ENCODE measurements around the gene MMP13. TPM values are rescaled to one million over a fixed set of nuclear protein-coding genes. Genes with fewer than 3 reads are reported as not detected.

Gene MMP13
- total RNA-seq, 1 donor from 2014 or later: 6.5 TPM

GRCh38 chr11:102929972-102930371, 25.6 kb downstream of the MMP13 start:
- Mint-ChIP-seq H3K27ac (ENCODE audit: unreplicated experiment) (no peak overlapping the region), H3K27me3 (ENCODE audit: low read depth) (peaks cover 8% of the 10 kb centered on the region), H3K4me3 (ENCODE audit: unreplicated experiment) (no peak overlapping the region), H3K4me1 (ENCODE audit: low read depth) (peaks cover 4% of the 10 kb centered on the region), H3K9me3 (ENCODE audit: low read depth) (no peaks in the 10 kb centered on the region), H3K36me3 (ENCODE audit: low read depth) (no peaks in the 10 kb centered on the region)
- no peak for DNase-seq (ENCODE audit: low spot score)
- no peak for TF ChIP-seq CTCF (IDR thresholded peaks at IDR 0.05)

GRCh38 chr11:102929166-102929565, 26.4 kb downstream of the MMP13 start:
- Mint-ChIP-seq H3K4me3 (ENCODE audit: unreplicated experiment) (no peak overlapping the region), H3K27me3 (ENCODE audit: low read depth) (peaks cover 8% of the 10 kb centered on the region), H3K36me3 (ENCODE audit: low read depth) (no peaks in the 10 kb centered on the region), H3K9me3 (ENCODE audit: low read depth) (no peaks in the 10 kb centered on the region), H3K27ac (ENCODE audit: unreplicated experiment) (no peak overlapping the region), H3K4me1 (ENCODE audit: low read depth) (peaks cover 12% of the 10 kb centered on the region)
- TF ChIP-seq CTCF (IDR thresholded peaks at IDR 0.05): no peak
- DNase-seq (ENCODE audit: low spot score): no peak

- no peak for DNase-seq (ENCODE audit: low spot score)
- Mint-ChIP-seq H3K27me3 (ENCODE audit: low read depth) (peaks cover 8% of the 10 kb centered on the region), H3K4me1 (ENCODE audit: low read depth) (peaks cover 14% of the 10 kb centered on the region), H3K36me3 (ENCODE audit: low read depth) (no peaks in the 10 kb centered on the region), H3K9me3 (ENCODE audit: low read depth) (no peaks in the 10 kb centered on the region), H3K27ac (ENCODE audit: unreplicated experiment) (no peak overlapping the region), H3K4me3 (ENCODE audit: unreplicated experiment) (no peak overlapping the region)
- TF ChIP-seq CTCF (IDR thresholded peaks at IDR 0.05): no peak
Measured at GRCh38 chr11:102928247-102928646, 27.3 kb downstream of the MMP13 start.

- Mint-ChIP-seq H3K4me3 (ENCODE audit: unreplicated experiment) (no peak overlapping the region), H3K36me3 (ENCODE audit: low read depth) (no peaks in the 10 kb centered on the region), H3K9me3 (ENCODE audit: low read depth) (no peaks in the 10 kb centered on the region), H3K27ac (ENCODE audit: unreplicated experiment) (no peak overlapping the region), H3K27me3 (ENCODE audit: low read depth) (peaks cover 8% of the 10 kb centered on the region), H3K4me1 (ENCODE audit: low read depth) (peaks cover 14% of the 10 kb centered on the region)
- DNase-seq (ENCODE audit: low spot score): no peak
- TF ChIP-seq CTCF (IDR thresholded peaks at IDR 0.05): no peak
Measured at GRCh38 chr11:102927624-102927990, 27.9 kb downstream of the MMP13 start.

GRCh38 chr11:102926961-102927623, 28.4 kb downstream of the MMP13 start:
- Mint-ChIP-seq H3K36me3 (ENCODE audit: low read depth) (no peaks in the 10 kb centered on the region), H3K9me3 (ENCODE audit: low read depth) (no peaks in the 10 kb centered on the region), H3K4me1 (ENCODE audit: low read depth) (peaks cover 14% of the 10 kb centered on the region), H3K27ac (ENCODE audit: unreplicated experiment) (no peak overlapping the region), H3K4me3 (ENCODE audit: unreplicated experiment) (no peak overlapping the region), H3K27me3 (ENCODE audit: low read depth) (peaks cover 8% of the 10 kb centered on the region)
- no peak for TF ChIP-seq CTCF (IDR thresholded peaks at IDR 0.05)
- DNase-seq (ENCODE audit: low spot score): no peak
